Stimulated activated CD8-positive, alpha-beta memory T cell treated with anti-CD3 and anti-CD28 coated beads, Interleukin-15, amount 100 ng/mL, for 48 hours (primary cell): ENCODE results near the gene SUPV3L1.

ENCODE experiments used
- DNase-seq, 2 donors: peaks; one replicate each; pipeline ENCODE4 v3.0.0-alpha.2; 2020; ENCODE audit warnings: low read depth in 2 of 2

Gene SUPV3L1

DNA sequence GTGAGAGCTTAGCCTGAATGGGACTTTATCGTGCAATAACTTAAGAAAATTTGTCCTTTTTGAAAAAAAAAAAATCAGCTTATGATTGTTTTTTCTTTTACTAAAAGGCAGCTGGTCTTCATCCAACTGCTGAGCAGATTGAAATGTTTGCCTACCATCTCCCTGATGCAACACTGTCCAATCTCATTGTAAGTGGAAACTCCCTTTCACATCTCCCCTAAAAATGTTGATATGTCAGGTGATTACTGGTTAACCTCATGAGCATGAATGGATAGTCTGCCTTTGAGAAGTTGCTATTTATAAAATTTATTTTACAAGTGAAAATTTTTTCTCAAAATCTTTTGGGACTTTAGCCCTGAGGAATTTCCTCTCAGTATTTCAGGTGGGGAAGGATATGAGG is 22.3 kb downstream of the SUPV3L1 start:
- DNase-seq: no peak

DNA sequence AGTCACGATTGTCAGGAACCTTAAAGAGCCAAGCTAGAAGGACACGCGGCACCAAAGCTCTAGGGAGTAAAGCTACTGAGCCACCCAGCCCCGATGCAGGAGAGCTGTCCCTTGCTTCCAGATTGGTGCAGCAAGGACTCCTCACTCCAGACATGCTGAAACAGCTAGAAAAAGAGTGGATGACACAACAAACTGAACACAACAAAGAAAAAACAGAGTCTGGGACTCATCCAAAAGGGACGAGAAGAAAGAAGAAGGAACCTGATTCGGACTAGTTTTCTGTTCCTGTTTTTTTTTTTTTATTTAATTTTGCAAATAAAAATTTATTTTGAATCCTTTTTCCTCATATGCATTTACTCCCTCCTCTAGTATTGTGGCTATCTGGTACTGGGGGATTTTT is 28.7 kb downstream of the SUPV3L1 start:
- DNase-seq: no peak

DNA sequence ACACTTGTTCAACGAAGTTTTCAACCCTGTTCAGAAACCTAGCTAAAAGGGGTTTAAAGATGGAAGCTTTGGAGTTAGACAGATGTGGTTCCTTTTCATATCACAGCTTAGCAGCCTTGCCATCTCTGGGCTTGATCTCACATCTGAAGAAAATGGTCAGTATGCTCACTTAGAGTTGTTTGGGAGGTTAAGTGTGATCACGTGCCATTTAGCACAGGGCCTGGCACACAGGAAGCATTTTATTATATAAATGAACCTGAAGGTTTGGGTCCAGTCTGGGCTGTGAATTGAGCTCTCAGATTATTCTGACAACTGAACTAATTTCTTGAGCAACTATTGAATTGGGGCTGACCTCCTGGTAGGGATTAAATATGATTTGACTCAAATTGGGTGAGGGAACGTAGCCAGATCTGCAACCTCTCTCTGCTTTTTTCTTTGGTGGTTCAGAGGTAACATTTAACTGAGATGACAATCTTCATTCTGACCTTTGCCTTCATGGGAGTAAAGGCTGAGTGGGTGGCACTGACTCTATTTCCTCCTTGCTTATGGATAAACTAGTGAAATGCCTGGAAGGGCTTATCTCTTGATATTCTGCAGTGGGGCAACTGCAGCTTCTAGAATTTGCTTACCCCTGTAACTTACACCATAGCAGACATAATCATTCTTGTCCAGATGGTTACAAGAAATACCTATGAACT is 29.9 kb downstream of the SUPV3L1 start:
- no peak for DNase-seq

DNA sequence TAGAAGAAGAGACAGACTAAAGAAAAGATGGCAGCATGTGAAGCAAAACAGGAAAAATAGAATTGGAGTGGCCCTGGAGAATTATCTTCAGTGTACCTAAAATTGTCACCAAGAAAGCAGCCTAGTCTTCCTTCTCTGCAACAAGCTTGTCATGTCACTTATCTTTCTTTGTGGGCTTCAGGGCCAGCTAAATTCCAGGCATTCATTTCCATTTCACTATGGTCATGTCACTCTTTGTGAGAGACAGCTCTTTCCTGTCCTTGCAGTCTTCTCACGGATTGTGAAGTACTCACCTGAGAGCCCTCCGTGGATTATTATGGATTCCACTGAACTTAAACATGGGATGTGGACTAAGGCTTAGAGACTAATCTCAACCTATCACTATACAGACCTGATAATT is 31.1 kb downstream of the SUPV3L1 start:
- DNase-seq: no peak

DNA sequence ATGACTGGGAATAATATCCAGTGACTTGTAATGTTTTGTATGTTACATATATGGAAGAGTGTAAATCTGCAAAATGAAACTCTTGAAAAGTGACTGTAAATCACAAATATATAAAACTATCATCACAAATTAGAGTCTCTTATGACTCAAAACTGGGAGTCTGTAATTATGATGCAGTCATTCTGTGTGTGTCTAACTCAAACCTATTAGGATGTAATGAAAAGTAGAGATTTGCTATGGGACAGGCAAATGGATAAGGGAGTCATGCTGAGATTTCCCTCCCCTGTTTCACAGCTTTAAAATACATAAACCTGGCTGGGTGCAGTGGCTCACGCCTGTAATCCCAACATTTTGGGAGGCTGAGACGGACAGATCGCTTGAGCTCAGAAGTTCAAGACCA is 31.5 kb downstream of the SUPV3L1 start:
- DNase-seq: no peak

DNA sequence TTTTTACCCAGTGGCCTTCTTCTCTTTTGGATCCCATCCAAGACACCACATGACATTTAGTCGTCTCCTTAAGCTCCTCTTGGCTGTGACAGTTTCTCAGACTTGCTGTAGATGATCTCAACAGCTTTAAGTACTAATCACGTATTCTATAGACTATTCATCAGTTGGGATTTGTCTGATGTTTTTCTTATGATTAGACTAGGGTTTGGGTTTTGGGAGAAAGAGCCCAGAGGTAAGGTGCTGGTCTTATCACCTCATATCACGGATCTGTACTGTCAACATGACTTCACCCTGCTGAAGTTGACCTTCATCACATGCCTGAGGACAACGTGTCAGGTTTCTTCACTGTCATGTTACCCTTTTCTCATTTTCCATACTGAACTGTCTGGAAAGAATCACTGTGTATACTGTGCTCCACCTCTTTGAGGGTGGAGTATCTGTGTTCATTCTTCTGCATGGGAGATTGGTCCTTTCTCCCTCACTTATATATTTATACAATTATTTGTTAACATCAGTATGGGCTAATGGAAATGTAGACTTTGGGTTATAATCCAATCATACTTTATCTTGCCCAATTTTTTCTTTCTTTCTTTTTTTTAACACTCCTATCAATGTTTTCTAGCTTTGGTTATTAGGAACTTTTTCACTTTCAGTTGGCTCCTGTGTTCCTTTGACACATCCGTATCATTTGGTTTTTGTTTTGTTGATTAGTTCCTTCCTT is 33.7 kb downstream of the SUPV3L1 start:
- DNase-seq: no peak

DNA sequence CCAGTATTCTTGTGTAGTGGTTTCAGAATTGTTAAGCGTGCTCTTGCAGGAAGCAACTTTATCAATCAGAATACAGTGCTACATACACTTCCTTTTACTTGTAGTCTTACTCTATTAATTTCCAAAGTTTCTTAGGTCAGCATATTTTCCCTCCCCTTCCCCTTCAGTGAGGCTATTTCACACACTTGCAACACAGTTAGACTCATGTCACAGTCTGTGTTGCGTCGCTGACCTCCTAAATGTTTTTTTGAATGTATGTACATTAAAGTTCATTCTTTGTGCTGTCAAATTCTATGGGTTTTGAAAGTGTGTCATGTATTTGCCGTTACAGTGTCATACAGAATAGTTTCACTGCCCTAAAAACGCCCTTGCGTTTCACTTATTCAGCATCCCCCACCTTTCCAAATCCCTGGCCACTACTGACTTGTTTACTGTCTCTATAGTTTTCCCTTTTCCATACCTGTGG is 34.7 kb downstream of the SUPV3L1 start:
- DNase-seq: no peak

DNA sequence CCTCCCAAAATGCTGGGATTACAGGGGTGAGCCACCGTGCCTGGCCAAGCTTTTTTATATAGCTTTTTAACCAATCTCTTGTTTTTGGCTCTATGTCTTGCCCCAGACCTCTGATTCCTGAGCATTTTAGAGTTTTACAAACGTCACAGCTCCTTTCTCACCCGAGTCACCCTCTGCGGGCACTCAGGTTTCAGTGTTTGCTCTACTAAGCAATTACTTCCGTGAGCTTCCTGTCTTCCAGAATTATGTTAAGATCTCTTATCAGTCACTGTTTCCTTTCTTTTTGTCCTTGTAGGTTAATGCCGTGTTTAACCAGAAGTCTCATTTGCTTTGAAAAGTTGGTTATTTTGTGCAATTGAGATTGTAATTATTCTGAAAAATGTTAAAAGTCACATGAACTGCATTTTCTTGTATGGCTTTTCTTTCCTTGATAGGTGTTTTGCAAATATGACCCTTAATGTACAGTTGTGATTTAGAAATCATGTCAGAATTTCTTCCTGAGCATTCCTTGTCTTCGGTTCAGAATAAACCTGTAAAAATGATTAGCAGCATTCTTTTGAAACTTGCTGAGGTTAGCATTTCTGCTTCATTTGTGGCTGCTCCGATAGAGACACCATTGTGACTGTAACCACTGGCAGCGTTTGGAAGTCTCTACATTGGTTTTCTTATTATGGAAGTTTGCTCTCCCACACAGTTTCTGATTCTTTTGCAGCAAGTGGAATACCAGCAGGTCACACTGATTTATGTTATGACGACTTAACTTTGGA is 35.6 kb downstream of the SUPV3L1 start:
- DNase-seq: no peak

DNA sequence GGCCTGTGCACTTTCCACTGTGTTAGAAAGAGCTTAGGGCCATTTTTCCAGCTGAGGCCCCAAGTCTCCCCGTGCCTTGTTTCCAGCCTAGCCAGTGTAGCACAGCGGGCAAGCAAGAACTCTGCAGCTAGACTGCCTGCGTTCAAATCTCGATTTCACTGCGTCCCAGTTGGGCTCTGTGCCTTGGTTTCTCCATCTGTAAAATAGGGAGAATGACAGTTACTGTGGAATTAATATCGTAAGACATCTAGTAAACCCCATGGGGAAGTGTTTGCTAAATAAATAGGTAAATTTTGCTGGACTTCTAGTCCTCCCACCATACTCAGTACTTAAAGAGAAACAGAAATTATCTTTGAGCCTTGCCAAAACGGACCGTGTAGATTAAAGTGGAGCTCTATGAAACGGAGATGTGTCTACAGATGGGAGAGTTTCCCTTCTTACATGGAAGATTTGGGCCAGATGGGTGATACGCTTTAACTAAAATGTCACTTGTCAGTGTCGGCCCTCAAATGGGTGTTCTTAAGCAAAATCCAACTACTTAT is 36.6 kb downstream of the SUPV3L1 start:
- DNase-seq: no peak

DNA sequence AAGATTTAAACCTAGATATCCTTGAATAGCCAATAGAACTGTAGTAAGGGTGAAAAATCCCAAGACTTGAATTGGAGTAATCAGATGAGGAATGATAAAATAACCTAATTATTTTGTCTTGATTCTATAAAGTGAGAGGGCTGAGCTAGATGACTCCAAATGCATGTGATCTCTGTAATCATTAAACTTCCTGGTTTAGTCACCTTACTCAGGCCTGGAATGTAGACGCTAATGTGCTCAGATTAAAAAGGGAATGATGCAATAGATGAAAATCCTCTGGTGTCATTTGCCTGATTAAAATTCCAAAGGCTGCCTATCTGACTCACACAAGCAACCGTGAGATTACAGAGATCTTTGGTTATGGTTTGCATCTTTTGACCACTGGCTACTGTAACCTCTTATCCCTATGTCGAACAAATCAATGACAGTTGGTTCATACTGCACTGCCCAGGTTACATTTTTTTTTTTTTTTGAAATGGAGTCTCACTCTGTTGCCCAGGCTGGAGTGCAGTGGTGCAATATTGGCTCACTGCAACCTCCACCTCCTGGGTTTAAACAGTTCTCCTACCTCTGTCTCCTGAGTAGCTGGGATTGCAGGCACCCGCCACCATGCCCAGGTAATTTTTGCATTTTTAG is 37.2 kb downstream of the SUPV3L1 start:
- no peak for DNase-seq

DNA sequence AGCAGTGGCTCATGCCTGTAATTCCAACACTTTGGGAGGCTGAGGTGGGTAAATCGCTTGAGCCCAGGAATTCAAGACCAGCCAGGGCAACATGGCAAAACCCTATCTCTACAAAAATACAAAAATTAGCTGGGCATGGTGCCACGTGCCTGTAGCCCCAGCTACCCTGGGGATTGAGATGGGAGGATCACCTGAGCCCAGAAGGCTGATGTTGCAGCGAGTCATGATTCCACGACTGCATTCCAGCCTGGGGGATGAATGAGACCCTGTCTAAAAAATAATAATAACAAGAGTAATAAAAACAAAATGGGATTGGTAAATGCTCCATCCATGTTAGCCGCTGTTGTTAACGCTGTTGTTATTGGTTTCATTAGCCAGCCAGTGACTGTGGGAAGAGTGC is 38.8 kb downstream of the SUPV3L1 start:
- DNase-seq: no peak

DNA sequence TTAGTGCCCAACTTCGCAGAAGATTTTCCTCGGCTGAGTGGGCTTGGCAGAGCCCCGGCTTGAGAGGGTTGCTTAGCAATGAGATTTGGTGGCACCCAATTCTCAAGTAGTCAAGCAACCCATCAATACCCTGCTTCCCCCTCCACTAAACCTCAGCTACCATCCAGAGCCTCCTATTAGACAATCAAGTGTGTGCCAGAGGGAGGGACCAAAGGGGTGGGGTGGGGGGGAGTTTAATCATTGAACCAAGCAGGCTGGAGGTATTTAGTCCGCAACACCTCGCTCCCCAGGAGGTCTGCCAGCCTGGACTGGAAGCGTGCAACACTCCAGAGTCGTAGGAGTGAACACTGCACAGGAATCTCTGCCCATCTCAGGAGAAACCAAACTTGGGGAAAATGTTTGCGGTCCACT is 40.0 kb downstream of the SUPV3L1 start, which contains the start of gene HKDC1:
Gene HKDC1 (plus strand): TSS at position 292 of the 411 bp plus-strand sequence. CDS start 104 bp downstream, at position 396.
- DNase-seq: no peak

DNA sequence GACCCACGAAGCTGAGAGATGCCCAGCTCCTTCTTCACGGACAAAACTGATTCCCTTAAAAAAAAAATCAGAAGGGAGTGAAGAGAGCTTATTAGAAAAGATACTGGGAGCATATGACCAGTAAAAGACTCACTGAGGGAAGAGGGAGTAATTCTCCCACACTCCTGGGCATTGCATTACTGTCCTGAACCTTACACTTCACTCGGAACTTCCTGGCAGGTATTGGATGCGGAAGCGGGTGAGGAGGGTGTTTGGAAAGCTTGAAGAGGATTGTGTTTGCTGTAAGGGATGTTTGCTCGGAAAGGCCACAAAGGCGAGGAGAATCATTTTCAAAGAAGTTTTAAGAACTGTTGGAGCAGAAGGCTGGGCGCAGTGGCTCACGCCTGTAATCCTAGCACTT is 40.5 kb downstream of the SUPV3L1 start:
- no peak for DNase-seq

DNA sequence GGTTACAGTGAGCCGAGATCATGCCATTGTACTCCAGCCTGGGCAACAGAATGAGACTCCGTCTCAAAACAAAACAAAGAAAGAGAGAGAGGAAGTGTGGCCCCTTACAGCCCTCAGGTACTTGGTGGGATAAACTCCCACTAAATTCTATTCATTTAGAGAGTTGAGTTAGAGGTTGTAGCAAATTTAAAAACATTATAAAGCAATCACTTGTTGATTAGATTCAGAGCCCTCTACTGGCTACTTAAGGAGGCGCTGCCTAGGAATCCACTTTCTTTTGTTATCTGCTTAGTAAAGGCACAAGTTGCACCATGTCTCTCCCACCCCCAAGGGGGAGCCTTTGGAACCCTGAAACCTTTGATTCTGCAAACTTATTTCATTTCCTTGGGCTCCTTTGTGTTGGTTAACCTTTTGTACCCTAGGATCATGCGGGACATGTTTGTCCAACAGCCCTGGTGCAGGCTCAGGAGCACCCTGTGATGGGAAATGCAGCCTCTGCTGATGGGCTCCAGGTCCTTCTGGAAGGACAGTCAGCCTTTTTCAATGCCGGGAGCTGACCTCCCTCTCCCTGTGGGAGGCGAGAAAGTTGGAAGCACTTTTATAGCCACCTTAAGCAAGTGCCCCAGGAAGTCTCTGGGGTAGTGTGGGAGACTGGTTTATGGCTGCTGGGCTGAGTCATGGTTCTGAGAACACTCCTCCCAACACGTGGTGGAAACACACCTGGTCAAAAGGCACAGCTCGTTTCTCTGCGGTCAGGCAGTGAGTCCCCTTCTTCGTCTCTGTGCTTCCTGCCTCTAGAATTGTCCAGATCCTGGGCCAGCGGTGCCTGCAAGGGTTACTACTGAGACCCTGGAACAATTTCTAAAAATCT is 42.4 kb downstream of the SUPV3L1 start:
- peak; percentile 72 to 80 for DNase-seq

DNA sequence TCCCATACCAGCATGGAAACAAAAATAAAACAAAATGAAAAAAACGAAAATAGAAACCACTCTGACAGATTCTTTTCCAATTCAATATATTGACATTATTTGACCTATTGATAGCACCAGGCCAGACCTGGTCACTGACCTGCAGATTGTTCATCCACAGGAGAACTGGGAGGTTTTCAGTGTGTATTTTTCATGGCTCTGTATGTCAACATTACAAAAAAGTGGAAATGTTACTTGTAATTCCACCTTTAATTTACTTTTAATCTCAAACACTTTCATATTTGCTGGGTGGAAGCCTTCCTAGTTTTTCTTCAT is 43.0 kb downstream of the SUPV3L1 start:
- DNase-seq: no peak

DNA sequence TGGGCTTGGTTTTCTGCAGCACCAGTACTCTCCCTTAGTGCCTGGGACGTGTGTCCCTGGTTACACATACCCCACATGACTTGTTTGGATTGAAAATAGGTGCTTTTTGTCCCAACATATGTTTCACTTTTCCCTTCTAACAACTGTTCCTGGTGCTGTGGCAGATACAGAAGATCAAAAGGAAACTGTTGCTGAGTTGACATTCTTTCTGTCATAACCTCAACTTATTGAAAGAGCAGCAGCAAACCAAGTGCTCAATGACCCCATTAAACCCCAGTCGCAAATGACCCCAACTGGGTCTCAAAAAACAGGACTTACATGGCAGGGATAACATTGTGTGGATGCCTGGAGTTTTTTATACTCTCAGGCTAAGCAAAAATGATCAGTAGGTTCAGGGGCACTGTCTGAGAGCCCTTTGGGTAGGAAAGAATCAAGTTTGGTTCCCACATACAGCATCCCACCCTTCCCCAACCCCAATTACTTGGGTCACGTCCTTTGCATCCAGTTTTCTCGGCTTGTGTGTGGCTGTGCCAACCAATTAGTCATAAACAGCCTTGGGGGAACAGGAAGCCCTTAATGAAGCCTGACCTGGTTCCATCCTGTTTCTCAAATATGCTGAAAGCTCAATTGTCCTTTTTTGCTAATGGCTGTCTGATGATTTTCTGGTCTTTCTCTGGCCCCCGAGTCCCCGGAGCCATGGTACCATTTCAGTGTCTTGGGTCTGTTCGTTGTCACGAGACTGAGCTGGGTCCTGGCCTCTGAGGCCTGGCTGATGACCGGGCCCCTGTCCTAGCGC is 45.0 kb downstream of the SUPV3L1 start:
- no peak for DNase-seq

DNA sequence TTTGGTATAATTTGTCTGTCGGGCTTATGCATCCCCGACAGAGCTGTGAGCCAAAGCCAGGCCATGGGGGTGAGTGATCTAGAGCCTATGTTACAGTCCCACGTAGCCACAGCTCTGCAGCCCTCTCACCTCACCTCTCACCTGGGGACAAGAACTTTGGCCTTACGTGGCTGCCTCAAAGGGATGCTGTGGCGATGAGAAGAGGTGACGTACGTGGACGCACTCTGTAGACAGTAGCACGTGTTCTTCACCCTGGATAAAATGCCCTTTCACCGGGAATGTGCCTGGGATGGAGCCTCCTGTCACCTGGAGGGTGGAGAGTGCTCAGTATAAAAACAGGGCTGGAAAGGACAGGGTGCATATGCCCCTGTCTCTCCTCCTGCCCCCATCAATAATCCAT is 45.6 kb downstream of the SUPV3L1 start:
- no peak for DNase-seq

DNA sequence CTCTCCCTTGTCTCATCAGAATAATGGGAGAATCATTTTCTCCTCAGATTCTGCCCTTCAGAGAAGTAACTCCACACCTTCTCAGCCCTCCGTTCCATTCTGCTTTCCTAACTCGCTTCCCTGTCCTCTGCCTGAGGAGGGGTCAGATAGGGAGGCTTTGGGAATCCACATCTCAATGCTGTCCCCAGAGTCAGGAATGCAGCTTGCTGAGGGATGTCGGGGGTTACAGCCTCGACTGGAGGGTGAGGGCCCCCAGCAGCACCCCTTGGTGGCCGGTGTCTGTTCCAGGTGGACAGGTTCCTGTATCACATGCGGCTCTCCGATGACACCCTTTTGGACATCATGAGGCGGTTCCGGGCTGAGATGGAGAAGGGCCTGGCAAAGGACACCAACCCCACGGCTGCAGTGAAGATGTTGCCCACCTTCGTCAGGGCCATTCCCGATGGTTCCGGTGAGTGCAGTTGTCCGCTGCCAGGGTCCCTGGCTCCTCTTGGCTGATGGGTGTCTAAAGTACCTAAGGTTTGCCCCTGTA is 47.0 kb downstream of the SUPV3L1 start:
- DNase-seq: no peak

DNA sequence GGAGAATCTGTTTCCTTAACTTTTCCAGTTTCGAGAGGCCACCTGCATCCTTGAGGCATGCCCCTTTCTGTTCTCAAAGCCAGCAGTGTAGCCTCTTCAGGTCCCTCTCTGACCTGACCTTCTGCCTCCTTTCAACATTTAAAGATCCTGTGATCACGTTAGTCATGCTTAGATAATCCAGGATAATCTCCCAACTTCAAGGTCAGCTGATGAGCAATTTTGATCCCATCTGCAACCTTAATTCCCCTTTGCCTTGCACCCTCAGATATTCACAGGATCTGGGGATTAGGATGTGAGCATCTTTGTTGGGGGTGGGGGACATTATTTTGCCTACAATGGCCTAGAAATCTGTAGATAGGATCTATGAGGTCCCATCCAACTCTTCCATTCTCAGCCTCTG is 48.1 kb downstream of the SUPV3L1 start:
- no peak for DNase-seq

DNA sequence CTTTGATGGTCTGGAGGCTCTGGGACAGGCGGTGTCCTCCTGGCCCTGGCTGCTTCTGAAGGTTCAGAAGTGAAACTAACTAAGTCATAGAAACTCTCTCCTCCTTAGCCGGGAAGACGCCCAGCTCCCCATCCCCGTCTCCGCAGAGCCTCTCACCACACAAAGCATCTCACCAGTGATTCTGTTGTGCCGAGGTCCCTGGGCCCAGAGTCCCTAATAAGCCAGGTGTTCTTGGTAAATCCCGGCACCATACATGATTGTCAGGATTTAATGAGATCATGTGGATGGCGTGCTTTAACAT is 49.5 kb downstream of the SUPV3L1 start:
- no peak for DNase-seq
